ENCODE measurements around the gene VPS50.

GRCh38 chr7:93374345-93374940 lies 142.3 kb downstream of the VPS50 start:
- peak; percentile 27 to 50 (median 37) for TF ChIP-seq CTCF (IDR thresholded peaks at IDR 0.05)
- no peak for TF ChIP-seq POLR2A (IDR thresholded peaks at IDR 0.05)
- TF ChIP-seq EP300 (IDR thresholded peaks at IDR 0.05): no peak
- TF ChIP-seq POLR2AphosphoS5 (IDR thresholded peaks at IDR 0.05): no peak
